HG03354 (cell line): ENCODE results near the gene SH3BGRL.
A peak's percentile ranks its signal among the peaks of the same experiment; 100 is the strongest.

Experiments used
- ATAC-seq: cut with Tn5 transposase; IDR thresholded peaks from one replicate; pipeline ENCODE4 v1.9.1; 2021; ENCODE audit warnings: mild to moderate bottlenecking; ENCODE audit not compliant: unreplicated experiment, poor library complexity, severe bottlenecking

Gene SH3BGRL

DNA sequence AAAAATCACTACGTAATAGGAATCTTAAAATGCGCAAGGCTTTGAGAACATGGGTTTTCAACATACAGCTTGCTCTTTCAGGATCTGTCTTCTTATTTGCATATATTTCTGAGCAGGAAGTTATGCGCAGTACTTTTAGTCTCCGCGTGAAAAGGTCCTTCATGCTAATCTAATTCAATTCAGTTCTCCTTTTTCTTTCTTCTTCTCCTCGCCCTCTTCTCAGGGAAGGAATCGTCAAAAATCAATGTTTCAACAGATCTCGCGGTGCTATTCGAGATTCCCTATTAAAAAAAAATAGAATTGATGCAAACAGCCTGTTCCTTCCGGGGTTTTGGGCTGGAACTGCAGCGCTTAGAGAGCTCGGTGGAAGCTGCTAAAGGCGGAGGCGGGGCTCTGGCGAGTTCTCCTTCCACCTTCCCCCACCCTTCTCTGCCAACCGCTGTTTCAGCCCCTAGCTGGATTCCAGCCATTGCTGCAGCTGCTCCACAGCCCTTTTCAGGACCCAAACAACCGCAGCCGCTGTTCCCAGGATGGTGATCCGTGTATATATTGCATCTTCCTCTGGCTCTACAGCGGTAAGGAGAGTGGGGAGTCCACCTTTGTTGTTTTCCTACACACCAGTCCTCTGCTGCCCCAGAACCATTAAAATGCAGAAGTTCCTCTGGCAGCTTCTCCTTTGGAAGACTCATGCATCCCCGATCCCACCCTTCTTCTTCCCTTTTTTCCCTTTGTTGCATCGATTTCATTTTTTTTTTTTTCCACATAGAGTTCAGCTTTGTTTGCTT is at the start of gene SH3BGRL, which contains the start of gene HMGN5:
SH3BGRL (plus strand) TSS at position 432 of the 785 bp plus-strand sequence; CDS start at position 531, 99 bp downstream.
HMGN5 (minus strand) TSS at position 243 of the 785 bp plus-strand sequence. CDS start 80,364 bp downstream, outside the sequence.
- ATAC-seq = peak; percentile 97

- no peak for ATAC-seq
Observed at GRCh38 chrX:81168391-81168790, 33.5 kb upstream of the SH3BGRL start.

DNA sequence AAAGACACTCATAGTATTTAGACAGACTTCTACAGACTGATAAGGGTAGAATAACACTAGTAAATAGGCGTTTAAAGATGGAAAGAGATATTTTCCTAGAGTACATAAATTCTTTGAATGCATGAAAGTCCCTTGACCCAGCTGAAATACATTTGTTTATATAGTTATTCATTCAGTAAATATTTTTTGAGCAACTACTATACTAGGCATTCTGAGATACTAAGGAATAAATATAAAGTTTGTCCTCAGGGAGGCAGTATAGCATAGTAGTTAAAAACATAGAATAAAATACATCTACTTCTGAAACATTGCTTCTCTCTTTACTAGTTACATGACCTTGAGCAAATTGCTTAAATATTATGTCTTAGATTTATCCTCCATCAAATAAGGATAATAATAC is 27.6 kb upstream of the SH3BGRL start:
- peak; percentile 79 for ATAC-seq

DNA sequence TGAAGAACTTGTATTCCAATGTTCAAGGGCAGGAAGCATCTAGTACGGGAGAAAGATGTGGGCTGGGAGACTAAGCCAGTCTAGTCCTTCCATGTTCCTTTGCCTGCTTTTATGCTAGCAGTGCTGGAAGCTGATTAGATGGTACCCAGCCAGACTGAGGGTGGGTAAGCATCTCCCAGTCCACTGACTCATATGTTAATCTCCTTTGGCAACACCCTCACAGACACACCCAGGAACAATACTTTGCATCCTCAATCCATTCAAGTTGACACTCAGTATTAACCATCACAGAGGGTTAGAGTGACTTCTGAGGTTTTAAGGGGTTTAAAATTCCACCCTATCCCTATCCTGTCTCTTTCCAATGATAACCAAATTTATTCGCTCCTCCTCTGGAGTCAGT is 6.6 kb upstream of the SH3BGRL start:
- peak; percentile 10 for ATAC-seq

DNA sequence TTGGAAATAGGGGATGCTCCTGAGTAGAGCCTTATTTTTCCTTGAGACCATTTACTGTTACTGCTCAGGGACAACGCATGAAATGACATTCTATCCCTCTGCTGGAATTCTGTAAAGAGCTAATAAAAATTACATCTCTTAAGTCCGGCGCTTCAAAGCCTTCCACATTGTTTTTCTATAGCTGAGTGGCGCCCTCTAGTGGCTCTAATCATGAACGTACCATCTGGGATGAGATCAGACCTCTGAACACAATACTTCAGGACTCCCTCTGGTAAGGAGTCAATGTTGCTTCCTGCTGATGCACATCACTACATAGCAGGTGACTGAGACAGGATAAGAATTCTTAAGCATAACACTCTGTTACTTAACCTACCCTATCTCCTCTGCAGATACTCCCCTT is 6.2 kb upstream of the SH3BGRL start:
- peak; percentile 98 for ATAC-seq

GRCh38 chrX:81201071-81201470 is 831 bp upstream of the SH3BGRL start:
- no peak for ATAC-seq

- no peak for ATAC-seq
Observed at GRCh38 chrX:81202456-81202819, 536 bp downstream of the SH3BGRL start.

- no peak for ATAC-seq
Observed at GRCh38 chrX:81202943-81203342, 1.0 kb downstream of the SH3BGRL start.

- no peak for ATAC-seq
Observed at GRCh38 chrX:81205551-81205950, 3.6 kb downstream of the SH3BGRL start.

GRCh38 chrX:81206476-81206875 is 4.6 kb downstream of the SH3BGRL start:
- ATAC-seq = no peak

DNA sequence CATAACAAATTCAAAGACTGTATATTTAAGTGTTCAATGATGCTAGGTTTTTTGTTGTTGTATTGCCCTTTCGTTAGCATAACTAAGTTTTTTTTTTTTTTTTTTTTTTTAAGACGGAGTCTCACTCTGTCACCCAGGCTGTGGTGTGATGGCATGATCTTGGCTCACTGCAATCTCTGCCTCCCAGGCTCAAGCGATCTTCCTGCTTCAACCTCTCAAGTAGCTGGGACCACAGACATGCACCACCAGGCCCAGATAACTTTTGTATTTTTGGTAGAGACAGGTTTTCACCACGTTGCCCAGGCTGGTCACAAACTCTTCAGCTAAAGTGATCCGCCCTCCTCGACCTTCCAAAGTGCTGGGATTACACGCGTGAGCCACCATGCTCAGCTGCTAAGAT is 7.0 kb downstream of the SH3BGRL start:
- no peak for ATAC-seq

DNA sequence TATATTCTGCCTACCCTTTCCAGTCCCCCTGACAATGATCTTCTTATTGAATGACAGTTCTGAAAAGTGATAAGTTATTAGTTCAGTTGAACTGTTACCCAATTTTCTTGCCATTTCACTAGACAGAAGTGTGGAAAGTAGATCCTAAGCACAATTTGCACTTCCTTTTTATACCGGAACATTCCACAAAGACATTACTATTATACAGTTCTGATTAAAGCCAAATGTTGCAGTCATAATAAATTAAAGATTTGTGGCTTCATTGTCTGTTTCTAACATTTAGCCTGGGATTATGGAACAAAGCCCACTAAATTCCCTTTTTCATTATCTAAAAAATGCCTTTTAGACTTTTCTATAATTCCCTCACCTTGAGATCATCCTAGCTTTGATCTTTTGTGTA is 13.8 kb downstream of the SH3BGRL start:
- no peak for ATAC-seq

DNA sequence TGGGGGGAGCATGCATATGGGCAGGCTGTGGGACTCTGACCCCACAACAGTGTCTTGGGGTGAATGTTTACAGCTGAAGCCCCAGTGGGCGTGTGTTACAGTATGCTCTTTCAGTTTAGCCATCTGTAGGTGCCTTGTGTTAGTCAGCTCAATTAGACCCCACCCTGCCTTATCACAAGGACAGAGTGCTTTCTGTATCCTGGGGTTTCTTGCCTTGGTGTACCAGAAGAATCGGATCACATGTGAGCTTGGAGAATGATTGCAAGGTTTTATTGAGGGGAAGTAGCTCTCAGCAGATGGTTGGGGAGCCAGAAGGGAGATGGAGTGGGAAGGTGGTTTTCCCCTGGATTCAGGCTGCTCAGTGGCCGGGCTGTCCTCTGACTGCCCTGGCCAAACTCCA is 27.3 kb downstream of the SH3BGRL start:
- ATAC-seq = no peak

GRCh38 chrX:81229901-81230300 is 28.0 kb downstream of the SH3BGRL start:
- peak; percentile 60 for ATAC-seq

- no peak for ATAC-seq
Observed at GRCh38 chrX:81231476-81231875, 29.6 kb downstream of the SH3BGRL start.

GRCh38 chrX:81232218-81232617 is 30.3 kb downstream of the SH3BGRL start:
- no peak for ATAC-seq

DNA sequence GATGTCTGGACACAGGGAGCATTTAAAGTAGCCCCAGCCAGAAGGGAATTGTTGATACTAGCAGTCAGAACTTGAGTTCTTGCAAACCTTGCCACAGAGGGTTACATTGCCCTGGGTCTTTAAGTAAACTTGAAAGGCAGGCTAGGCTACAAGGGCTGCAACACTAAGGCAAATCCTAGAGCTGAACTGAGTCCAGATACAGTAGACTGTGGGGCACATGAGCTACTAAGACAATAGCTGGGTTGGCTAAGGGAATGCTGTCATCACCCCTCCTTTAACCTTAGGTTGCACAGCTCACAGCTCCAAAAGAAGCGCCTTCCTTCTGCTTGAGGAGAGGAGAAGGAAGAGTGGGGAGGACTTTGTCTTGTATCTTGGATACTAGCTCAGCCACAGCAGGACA is 35.6 kb downstream of the SH3BGRL start:
- no peak for ATAC-seq

GRCh38 chrX:81238166-81238565 is 36.3 kb downstream of the SH3BGRL start:
- ATAC-seq = no peak

DNA sequence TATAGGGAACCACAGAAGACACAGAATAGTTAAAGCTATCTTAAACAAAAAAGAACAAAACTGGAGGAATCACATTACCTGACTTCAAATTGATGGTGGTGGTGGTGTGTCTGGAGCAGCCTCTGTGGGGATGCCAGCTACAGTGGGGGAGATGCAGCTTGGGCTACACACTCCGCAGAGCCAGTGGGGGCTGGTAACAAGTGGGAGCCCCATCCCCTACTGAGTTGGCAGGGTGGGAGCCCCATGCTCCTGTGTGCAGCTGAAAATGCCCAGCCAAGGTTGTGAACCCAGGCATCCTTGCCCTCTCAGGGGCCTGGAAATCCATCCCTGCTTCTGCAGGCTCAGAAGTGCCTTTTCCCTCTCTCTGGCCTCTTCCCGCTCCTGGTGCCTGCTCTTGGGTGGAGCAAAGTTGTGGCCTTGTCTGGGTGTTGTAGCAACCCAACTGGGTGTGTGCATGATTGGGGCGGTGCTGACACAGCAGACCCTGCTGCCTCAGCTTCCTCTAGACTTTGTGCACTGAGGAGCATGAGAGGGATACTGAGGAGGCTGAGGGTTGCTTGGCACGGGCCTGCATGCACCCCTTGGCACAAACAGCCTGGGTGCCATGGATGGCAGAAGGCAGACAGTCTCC is 38.9 kb downstream of the SH3BGRL start:
- no peak for ATAC-seq

DNA sequence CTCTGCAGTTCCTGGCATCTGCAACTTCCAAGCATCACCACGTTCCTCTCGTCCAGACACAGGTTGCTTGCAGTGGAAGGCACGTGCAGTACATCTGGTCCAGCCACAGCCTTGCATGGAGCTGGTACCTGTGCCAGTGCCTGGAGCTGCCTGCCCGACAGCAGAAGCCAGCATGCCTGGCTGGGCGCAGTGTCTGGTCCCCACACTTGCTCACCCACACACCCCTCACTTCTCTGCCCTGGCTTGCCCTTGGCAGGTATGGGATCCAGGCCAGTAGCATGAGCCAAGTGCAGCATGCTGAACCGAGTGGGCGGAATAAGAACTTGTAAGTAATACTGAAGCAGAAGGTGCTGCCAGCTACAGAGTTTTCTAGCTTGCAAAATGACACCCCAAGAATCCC is 39.9 kb downstream of the SH3BGRL start:
- no peak for ATAC-seq

- no peak for ATAC-seq
Observed at GRCh38 chrX:81255876-81256275, 54.0 kb downstream of the SH3BGRL start.
